ENCODE results near the gene PPP1R9B. TPM values are rescaled to one million over a fixed set of nuclear protein-coding genes. Genes with fewer than 3 reads are reported as not detected.

PPP1R9B gene
- total RNA-seq, 3 donors from 2014 or later (not counting 1 experiment from before 2014, with no cell fraction given) = 124 to 162 (median 135) TPM

- Mint-ChIP-seq H3K27me3 (ENCODE audit: low read depth in 2 of 2) (peaks cover 4 to 11% of the 10 kb centered on the region in 2 donors), H3K27ac (no peak overlapping the region), H3K4me3 (no peak overlapping the region), H3K4me1 (no peaks in the 10 kb centered on the region), H3K9me3 (no peaks in the 10 kb centered on the region), H3K36me3 (no peaks in the 10 kb centered on the region)
- Histone ChIP-seq H3K27ac (ENCODE audit: low read length) (no peak overlapping the region), H3K27me3 (ENCODE audit: control insufficient read depth, insufficient read depth, low read length) (no peaks in the 10 kb centered on the region), H3K4me3 (ENCODE audit: low read length) (no peak overlapping the region), H3K9me3 (ENCODE audit: control insufficient read depth, insufficient read depth, low read length) (no peaks in the 10 kb centered on the region), H3K36me3 (ENCODE audit: control insufficient read depth, insufficient read depth, low read length) (peaks cover 4% of the 10 kb centered on the region), H3K4me1 (ENCODE audit: control insufficient read depth, insufficient read depth, low read length) (no peaks in the 10 kb centered on the region)
- 95% methylated on average over 3 of the region's 4 CpGs for WGBS (ENCODE audit: insufficient coverage)
- DNase-seq = no peak
- TF ChIP-seq CTCF (IDR thresholded peaks at IDR 0.05) = no peak
- intact Hi-C loops (cut with micrococcal nuclease) = no loop called here
- no peak for ATAC-seq
Measured at GRCh38 chr17:50192144-50192617, 41.7 kb upstream of the PPP1R9B start.

GRCh38 chr17:50191359-50192143 lies 41.1 kb upstream of the PPP1R9B start:
- peaks cover 4% of the 10 kb centered on the region in 2 donors for H3K27me3 Mint-ChIP-seq (ENCODE audit: low read depth in 2 of 2)
- H3K9me3 Mint-ChIP-seq = no peaks in the 10 kb centered on the region
- WGBS (ENCODE audit: insufficient coverage) = 86% methylated on average over 21 of the region's 21 CpGs
- H3K27ac Mint-ChIP-seq = no peak overlapping the region
- H3K9me3 ChIP-seq (ENCODE audit: control insufficient read depth, insufficient read depth, low read length) = no peaks in the 10 kb centered on the region
- H3K4me3 ChIP-seq (ENCODE audit: low read length) = no peak overlapping the region
- H3K36me3 ChIP-seq (ENCODE audit: control insufficient read depth, insufficient read depth, low read length) = peaks cover 7% of the 10 kb centered on the region
- no peak overlapping the region for H3K27ac ChIP-seq (ENCODE audit: low read length)
- H3K4me3 Mint-ChIP-seq = no peak overlapping the region
- H3K36me3 Mint-ChIP-seq = no peaks in the 10 kb centered on the region
- TF ChIP-seq CTCF (IDR thresholded peaks at IDR 0.05) = no peak
- peaks cover 4% of the 10 kb centered on the region for H3K4me1 ChIP-seq (ENCODE audit: control insufficient read depth, insufficient read depth, low read length)
- no peaks in the 10 kb centered on the region for H3K4me1 Mint-ChIP-seq
- intact Hi-C loops (cut with micrococcal nuclease) = no loop called here
- no peak for DNase-seq
- no peaks in the 10 kb centered on the region for H3K27me3 ChIP-seq (ENCODE audit: control insufficient read depth, insufficient read depth, low read length)
- no peak for ATAC-seq

GRCh38 chr17:50190603-50191358 lies 40.3 kb upstream of the PPP1R9B start:
- DNase-seq (no peak), ATAC-seq (no peak)
- H3K4me1 Mint-ChIP-seq = no peaks in the 10 kb centered on the region
- no peak overlapping the region for H3K4me3 Mint-ChIP-seq
- 97% methylated on average over 8 of the region's 8 CpGs for WGBS (ENCODE audit: insufficient coverage)
- H3K36me3 Mint-ChIP-seq = no peaks in the 10 kb centered on the region
- no peak for TF ChIP-seq CTCF (IDR thresholded peaks at IDR 0.05)
- Histone ChIP-seq H3K27me3 (ENCODE audit: control insufficient read depth, insufficient read depth, low read length) (no peaks in the 10 kb centered on the region), H3K4me3 (ENCODE audit: low read length) (no peak overlapping the region), H3K27ac (ENCODE audit: low read length) (no peak overlapping the region), H3K4me1 (ENCODE audit: control insufficient read depth, insufficient read depth, low read length) (peaks cover 10% of the 10 kb centered on the region), H3K36me3 (ENCODE audit: control insufficient read depth, insufficient read depth, low read length) (peaks cover 13% of the 10 kb centered on the region), H3K9me3 (ENCODE audit: control insufficient read depth, insufficient read depth, low read length) (no peaks in the 10 kb centered on the region)
- intact Hi-C loops (cut with micrococcal nuclease) = no loop called here
- H3K27ac Mint-ChIP-seq = no peak overlapping the region
- no peaks in the 10 kb centered on the region for H3K9me3 Mint-ChIP-seq
- H3K27me3 Mint-ChIP-seq (ENCODE audit: low read depth in 2 of 2) = peaks cover 0 to 3% of the 10 kb centered on the region in 2 donors
